B cell (primary cell): ENCODE measurements around the gene NDUFS4.

ENCODE experiments used
- CTCF ChIP-seq: fragments of 200-600 bp; IDR thresholded peaks from one replicate; pipeline ENCODE4 v1.8.0; 2022; ENCODE audit warnings: antibody characterized with exemption, mild to moderate bottlenecking
- EZH2 ChIP-seq: IDR thresholded peaks from 2 replicates; pipeline ENCODE4 v1.6.1; 2012; ENCODE audit warnings: borderline replicate concordance, low read depth, mild to moderate bottlenecking, moderate library complexity, low read length; ENCODE audit not compliant: insufficient read depth, poor library complexity, severe bottlenecking

GRCh38 chr5:53558966-53559365 is 1.5 kb upstream of the NDUFS4 start:
- TF ChIP-seq CTCF, result no peak
- TF ChIP-seq EZH2, result no peak
